H1 (cell line): Measurements from ENCODE around the gene SLC25A27. TPM values are rescaled to one million over a fixed set of nuclear protein-coding genes. Genes with fewer than 3 reads are reported as not detected.

Experiments
- CTCF ChIA-PET: fragments of 300-600 bp; sonication (Branson Sonifier 250); formaldehyde crosslinking; loops from one replicate; lab custom pipeline; 2021; ENCODE audit not compliant: partially characterized antibody; lab: Charles Lee
- POLR2A ChIA-PET: fragments of 300-600 bp; sonication (Branson Sonifier 250); formaldehyde crosslinking; loops from one replicate; lab custom pipeline; 2021; ENCODE audit warnings: inconsistent platforms; ENCODE audit not compliant: partially characterized antibody; lab: Charles Lee
- DNase-seq, 2 experiments: peaks; one replicate each; pipeline versions ENCODE4 v3.0.0 to v3.0.0-alpha.2; 2010 to 2022; ENCODE audit warnings: low spot score in 2 of 2, low read depth in 1 of 2, mixed read lengths in 1 of 2
- FAIRE-seq: peaks from 2 replicates; lab custom pipeline; 2011; peaks lifted over from hg19 to GRCh38; lab: Jason Lieb, UNC
- H2AFZ ChIP-seq: 2 replicates; pipeline ENCODE4 v1.8.1; 2012; ENCODE audit warnings: low read length, inconsistent platforms
- H2AK5ac ChIP-seq: 2 replicates; pipeline ENCODE4 v1.6.1; 2013; ENCODE audit warnings: low read depth, low read length
- H2BK120ac ChIP-seq: replicated peaks from 2 replicates; pipeline ENCODE3; 2013; ENCODE audit warnings: low read depth, low read length, inconsistent platforms
- H2BK12ac ChIP-seq: 2 replicates; pipeline ENCODE4 v1.6.1; 2013; ENCODE audit warnings: low read depth, low read length
- H2BK15ac ChIP-seq: 2 replicates; pipeline ENCODE4 v1.6.1; 2013; ENCODE audit warnings: low read length
- H2BK20ac ChIP-seq: 2 replicates; pipeline ENCODE4 v1.6.1; 2013; ENCODE audit warnings: low read length
- H2BK5ac ChIP-seq: 2 replicates; pipeline ENCODE4 v1.6.1; 2013; ENCODE audit warnings: low read depth, low read length
- H3K14ac ChIP-seq: 2 replicates; pipeline ENCODE4 v1.6.1; 2013; ENCODE audit warnings: inconsistent platforms; ENCODE audit not compliant: insufficient read length
- H3K18ac ChIP-seq: 2 replicates; pipeline ENCODE4 v1.6.1; 2013; ENCODE audit warnings: low read length; ENCODE audit errors: extremely low read depth
- H3K23ac ChIP-seq: 2 replicates; pipeline ENCODE4 v1.6.1; 2013; ENCODE audit warnings: inconsistent platforms; ENCODE audit not compliant: insufficient read length
- H3K23me2 ChIP-seq: 2 replicates; pipeline ENCODE4 v1.6.1; 2013; ENCODE audit warnings: low read depth, low read length
- H3K27ac ChIP-seq: 2 replicates; pipeline ENCODE4 v1.6.1; 2011; ENCODE audit warnings: low read depth, low read length, inconsistent platforms
- H3K27me3 ChIP-seq, 4 experiments: replicated peaks in 1 of 4; 1 replicate in 1 of 4; 2 replicates in 3 of 4; pipeline versions ENCODE4 v1.6.1 to v1.8.1; 2011 to 2013; ENCODE audit warnings: low read length in 3 of 4, mild to moderate bottlenecking in 3 of 4, inconsistent platforms in 2 of 4, mixed read lengths in 2 of 4, moderate library complexity in 1 of 4; ENCODE audit not compliant: control insufficient read depth in 3 of 4, insufficient read depth in 3 of 4; ENCODE audit errors: extremely low read depth in 1 of 4
- H3K36me3 ChIP-seq, 4 experiments: 2 replicates each; pipeline versions ENCODE4 v1.6.1 to v1.8.1; 2011 to 2013; ENCODE audit warnings: mild to moderate bottlenecking in 4 of 4, low read length in 3 of 4, moderate library complexity in 2 of 4, control low read depth in 1 of 4, inconsistent platforms in 1 of 4; ENCODE audit not compliant: insufficient read depth in 4 of 4, control insufficient read depth in 2 of 4
- H3K4ac ChIP-seq: replicated peaks from 2 replicates; pipeline ENCODE3; 2013; ENCODE audit warnings: low read length, low read depth, mixed read lengths, inconsistent platforms; ENCODE audit not compliant: insufficient read length
- H3K4me1 ChIP-seq, 4 experiments: replicated peaks in 1 of 4; 1 replicate in 1 of 4; 2 replicates in 3 of 4; pipeline versions ENCODE4 v1.6.1 to v1.8.1; 2011 to 2013; ENCODE audit warnings: low read length in 3 of 4, inconsistent platforms in 2 of 4, mixed read lengths in 1 of 4; ENCODE audit not compliant: insufficient read depth in 4 of 4, control insufficient read depth in 3 of 4
- H3K4me2 ChIP-seq, 2 experiments: 2 replicates each; pipeline versions ENCODE4 v1.6.1 to v1.8.1; 2011 to 2013; ENCODE audit warnings: low read depth in 2 of 2, low read length in 2 of 2, control low read depth in 1 of 2, inconsistent platforms in 1 of 2, mild to moderate bottlenecking in 1 of 2; ENCODE audit not compliant: insufficient read depth in 1 of 2
- H3K4me3 ChIP-seq, 4 experiments: fragments of 200-600, 300-600 bp in 1 of 4; sonication (generic), shearing (Covaris generic), sonication (Bioruptor Twin) in 1 of 4; 2 replicates each; pipeline versions ENCODE4 v1.5.1 to v1.8.1; 2011 to 2016; ENCODE audit warnings: low read length in 4 of 4, low read depth in 3 of 4, control low read depth in 2 of 4, inconsistent platforms in 2 of 4, mild to moderate bottlenecking in 2 of 4, mixed read lengths in 1 of 4, moderate library complexity in 1 of 4; ENCODE audit not compliant: insufficient read depth in 2 of 4; ENCODE audit errors: extremely low read depth in 1 of 4
- H3K56ac ChIP-seq: replicated peaks from 2 replicates; pipeline ENCODE3; 2013; ENCODE audit warnings: low read depth, mild to moderate bottlenecking, mixed read lengths, low read length, inconsistent platforms; ENCODE audit not compliant: insufficient read length
- H3K79me1 ChIP-seq: 2 replicates; pipeline ENCODE4 v1.6.1; 2013; ENCODE audit warnings: low read depth, low read length, control low read depth
- H3K79me2 ChIP-seq, 2 experiments: 2 replicates each; pipeline versions ENCODE4 v1.6.1 to v1.8.1; 2012 to 2013; ENCODE audit warnings: low read length in 2 of 2, mild to moderate bottlenecking in 2 of 2, inconsistent platforms in 1 of 2; ENCODE audit not compliant: insufficient read depth in 2 of 2, control insufficient read depth in 1 of 2
- H3K9ac ChIP-seq, 4 experiments: replicated peaks in 1 of 4; 1 replicate in 1 of 4; 2 replicates in 3 of 4; pipeline versions ENCODE4 v1.6.1 to v1.8.1; 2011 to 2013; ENCODE audit warnings: low read depth in 3 of 4, low read length in 3 of 4, control low read depth in 2 of 4, mild to moderate bottlenecking in 2 of 4, moderate library complexity in 2 of 4, inconsistent platforms in 1 of 4; ENCODE audit errors: extremely low read depth in 1 of 4
- H3K9me3 ChIP-seq, 2 experiments: 2 replicates each; pipeline versions ENCODE4 v1.6.1 to v1.8.1; 2012 to 2013; ENCODE audit warnings: mild to moderate bottlenecking in 2 of 2, moderate library complexity in 2 of 2, control low read depth in 1 of 2, inconsistent platforms in 1 of 2, low read depth in 1 of 2, low read length in 1 of 2, mixed read lengths in 1 of 2; ENCODE audit not compliant: insufficient read depth in 2 of 2
- H4K20me1 ChIP-seq, 2 experiments: replicated peaks in 1 of 2; 2 replicates each; pipeline versions ENCODE3 to v1.8.1; 2011 to 2013; ENCODE audit warnings: inconsistent platforms in 2 of 2, low read length in 2 of 2, mild to moderate bottlenecking in 1 of 2; ENCODE audit not compliant: insufficient read depth in 2 of 2, control insufficient read depth in 1 of 2
- H4K5ac ChIP-seq: 2 replicates; pipeline ENCODE4 v1.6.1; 2013; ENCODE audit warnings: low read length, low read depth, mixed read lengths, inconsistent platforms; ENCODE audit not compliant: insufficient read length
- H4K8ac ChIP-seq: 2 replicates; pipeline ENCODE4 v1.8.0; 2013; ENCODE audit warnings: mild to moderate bottlenecking, moderate library complexity, low read length, inconsistent platforms; ENCODE audit not compliant: insufficient read depth; ENCODE audit errors: extremely low read depth
- H4K91ac ChIP-seq: replicated peaks from 2 replicates; pipeline ENCODE3; 2013; ENCODE audit warnings: low read length, mixed read lengths, inconsistent platforms; ENCODE audit not compliant: insufficient read length
- BRCA1 ChIP-seq: IDR thresholded peaks from 2 replicates; pipeline ENCODE4 v1.6.1; 2012; ENCODE audit warnings: low read depth, low read length, improper control_type of control experiment
- EGR1 ChIP-seq: IDR thresholded peaks from 2 replicates; pipeline ENCODE4 v1.6.1; 2011; ENCODE audit warnings: low read depth, low read length, borderline replicate concordance
- KDM4A ChIP-seq: IDR thresholded peaks from one replicate; pipeline ENCODE4 v1.7.1; 2012; ENCODE audit warnings: low read depth, mild to moderate bottlenecking, moderate library complexity, low read length, inconsistent platforms; ENCODE audit not compliant: severe bottlenecking
- MAFK ChIP-seq: IDR thresholded peaks from 2 replicates; pipeline ENCODE4 v1.6.1; 2012; ENCODE audit warnings: low read depth, mild to moderate bottlenecking, improper control_type of control experiment, low read length
- PHF8 ChIP-seq: fragments of 200-600 bp; sonication (generic); conservative IDR thresholded peaks from 2 replicates; pipeline ENCODE4 v1.7.1; 2012; ENCODE audit warnings: low read depth, mild to moderate bottlenecking, inconsistent platforms, low read length, moderate library complexity
- SUZ12 ChIP-seq: fragments of 200-600 bp; sonication (generic); IDR thresholded peaks from 2 replicates; pipeline ENCODE4 v1.6.1; 2012; ENCODE audit warnings: mild to moderate bottlenecking, inconsistent platforms, low read length, moderate library complexity, mixed read lengths
- TEAD4 ChIP-seq: IDR thresholded peaks from 2 replicates; pipeline ENCODE4 v1.6.1; 2012; ENCODE audit warnings: low read depth, low read length, inconsistent platforms, mixed read lengths
- ZNF274 ChIP-seq: IDR thresholded peaks from 2 replicates; pipeline ENCODE4 v1.7.0; 2012; ENCODE audit warnings: low read length, borderline replicate concordance; ENCODE audit errors: extremely low read depth
- WGBS, 2 experiments: shearing (Covaris generic) in 1 of 2; methylation state at CpG; one replicate each; pipeline versions ENCODE4 v1.1.6 to v1.1.7; 2013 to 2015; ENCODE audit warnings: low lambda C conversion rate in 2 of 2, mixed read lengths in 2 of 2, inconsistent platforms in 1 of 2, low coverage in 1 of 2, missing lambda C conversion rate in 1 of 2; ENCODE audit not compliant: insufficient replicate concordance in 2 of 2, insufficient coverage in 1 of 2, insufficient read length in 1 of 2; ENCODE audit errors: extremely low coverage in 1 of 2, missing lambda C conversion rate in 1 of 2; 5-methylcytosine and 5-hydroxymethylcytosine counted together
- polyA plus RNA-seq, 7 experiments: library from polyadenylated mRNA; depleted of rRNA in 3 of 7; stranded (reverse) in 5 of 7; unstranded in 2 of 7; fragments of >200 nt in 5 of 7; fragments of 200-250 nt in 2 of 7; gene quantifications; 1 replicate in 5 of 7; 2 replicates in 1 of 7; 4 replicates in 1 of 7; pipeline versions ENCODE4 v1.2.1 to v1.2.3, GENCODE V29; 2011 to 2013; ENCODE audit warnings: missing spikeins in 2 of 7, mixed read lengths in 2 of 7
- total RNA-seq: library from RNA; stranded (reverse); fragmentation: NEBNext Ultra II Directional; extraction: Animal tissue kit (Norgen Biotek cat#: 25700); gene quantifications from 2 replicates; pipeline ENCODE4 v1.2.1, GENCODE V29; 2021
- TF ChIP-seq, protein P1 (sequence below): IDR thresholded peaks from 2 replicates; pipeline ENCODE4 v1.6.1; 2012; ENCODE audit warnings: inconsistent platforms

Gene SLC25A27
- total and polyA plus RNA-seq, 2 of the 8 experiments (the other 6 are each of a cell fraction or from before 2014, with no cell fraction given), result 7.3 to 8.4 TPM

DNA sequence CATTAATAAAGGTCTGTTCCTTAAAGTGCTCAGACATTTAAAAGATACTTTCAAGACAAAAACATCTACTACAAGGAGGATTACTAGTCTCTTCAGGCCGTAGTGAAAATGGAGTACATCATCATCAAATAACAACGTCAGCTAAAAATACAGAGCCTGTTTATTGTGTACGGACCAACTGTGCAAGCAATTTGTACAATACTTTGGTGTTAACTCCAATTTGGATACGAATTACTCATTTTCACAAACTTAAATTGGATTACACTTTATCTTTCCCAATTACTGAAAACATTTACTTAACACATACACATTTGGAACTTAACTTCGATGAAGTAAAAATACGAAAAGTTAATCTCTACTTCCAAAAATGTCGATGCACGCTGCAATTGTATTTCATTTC is 959 bp upstream of the SLC25A27 start:
- no peaks in the 10 kb centered on the region; a peak in 1 of 8 replicates for H3K36me3 ChIP-seq
- H3K56ac ChIP-seq, result no peak overlapping the region
- no peak overlapping the region for H2BK12ac ChIP-seq
- no peak overlapping the region for H2BK15ac ChIP-seq
- no peak for DNase-seq
- H2BK120ac ChIP-seq, result no peak overlapping the region
- no peaks in the 10 kb centered on the region for H3K79me1 ChIP-seq
- peaks cover 0 to 5% (median 2%) of the 10 kb centered on the region in 4 experiments; a peak in 3 of 7 replicates for H3K27me3 ChIP-seq
- H2AK5ac ChIP-seq, result no peak overlapping the region
- H3K9ac ChIP-seq, result peak overlapping the region in 1 of 4 experiments; percentile 69; a peak in 2 of 7 replicates
- peaks cover 0 to 2% of the 10 kb centered on the region in 2 experiments for H4K20me1 ChIP-seq
- H3K9me3 ChIP-seq, result no peaks in the 10 kb centered on the region
- no peak overlapping the region for H3K4ac ChIP-seq
- no peak overlapping the region for H4K91ac ChIP-seq
- H3K4me2 ChIP-seq, result peak overlapping the region; percentile 60 to 73
- H3K23ac ChIP-seq, result no peak overlapping the region
- H2BK5ac ChIP-seq, result no peak overlapping the region
- H4K5ac ChIP-seq, result no peak overlapping the region
- H3K23me2 ChIP-seq, result peaks cover 6% of the 10 kb centered on the region
- no peak overlapping the region for H2BK20ac ChIP-seq
- ChIA-PET POLR2A (no interaction called here), CTCF (no interaction called here)
- H2AFZ ChIP-seq, result peak overlapping the region; percentile 97
- no peak overlapping the region for H3K27ac ChIP-seq
- peaks cover 0 to 3% of the 10 kb centered on the region in 2 experiments; a peak in 1 of 4 replicates for H3K79me2 ChIP-seq
- H4K8ac ChIP-seq, result no peak overlapping the region
- H3K14ac ChIP-seq, result no peak overlapping the region
- H3K18ac ChIP-seq, result no peak overlapping the region
- H3K4me1 ChIP-seq, result peaks cover 0 to 7% (median 2%) of the 10 kb centered on the region in 4 experiments; a peak in 2 of 7 replicates
- no peak for FAIRE-seq
- WGBS, 2 experiments, result 40% methylated on average over 8 of the region's 8 CpGs; no CpG with 5 or more reads in 1 of the 2 experiments
- TF ChIP-seq ZNF274, result no peak
- TF ChIP-seq TEAD4, result no peak
- no peak for TF ChIP-seq PHF8
- TF ChIP-seq BRCA1, result no peak
- no peak for TF ChIP-seq EGR1
- no peak for TF ChIP-seq MAFK
- TF ChIP-seq, protein P1, sequence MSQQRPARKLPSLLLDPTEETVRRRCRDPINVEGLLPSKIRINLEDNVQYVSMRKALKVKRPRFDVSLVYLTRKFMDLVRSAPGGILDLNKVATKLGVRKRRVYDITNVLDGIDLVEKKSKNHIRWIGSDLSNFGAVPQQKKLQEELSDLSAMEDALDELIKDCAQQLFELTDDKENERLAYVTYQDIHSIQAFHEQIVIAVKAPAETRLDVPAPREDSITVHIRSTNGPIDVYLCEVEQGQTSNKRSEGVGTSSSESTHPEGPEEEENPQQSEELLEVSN, result no peak
- TF ChIP-seq KDM4A, result no peak
- no peak for TF ChIP-seq SUZ12
- peak overlapping the region; percentile 86 to 96 (median 94) for H3K4me3 ChIP-seq
